Stomach smooth muscle (tissue), 2 donors: ENCODE measurements around the gene SNRPB.

ENCODE experiments used
- H3K27ac ChIP-seq: one replicate; pipeline ENCODE4 v1.7.0; 2013; ENCODE audit warnings: mild to moderate bottlenecking, low read length, inconsistent platforms
- H3K27me3 ChIP-seq, 2 donors: one replicate each; pipeline ENCODE4 v1.7.0; 2013; ENCODE audit warnings: low read length in 2 of 2; ENCODE audit not compliant: insufficient read depth in 2 of 2, control insufficient read depth in 1 of 2
- H3K36me3 ChIP-seq, 2 donors: one replicate each; pipeline ENCODE4 v1.7.0; 2013; ENCODE audit warnings: low read length in 2 of 2; ENCODE audit not compliant: control insufficient read depth in 2 of 2, insufficient read depth in 2 of 2
- H3K4me1 ChIP-seq: one replicate; pipeline ENCODE4 v1.7.0; 2013; ENCODE audit warnings: low read length; ENCODE audit not compliant: control insufficient read depth, insufficient read depth
- H3K4me3 ChIP-seq, 2 donors: one replicate each; pipeline ENCODE4 v1.7.0; 2013; ENCODE audit warnings: low read length in 2 of 2
- H3K9ac ChIP-seq, 2 donors: one replicate each; pipeline ENCODE4 v1.7.0; 2013; ENCODE audit warnings: low read length in 2 of 2, mild to moderate bottlenecking in 1 of 2
- H3K9me3 ChIP-seq, 2 donors: one replicate each; pipeline ENCODE4 v1.7.0; 2013; ENCODE audit warnings: low read length in 2 of 2; ENCODE audit not compliant: control insufficient read depth in 2 of 2
- donor health status: healthy.
- donor health status: Pancreatic carcinoma.

Gene SNRPB

DNA sequence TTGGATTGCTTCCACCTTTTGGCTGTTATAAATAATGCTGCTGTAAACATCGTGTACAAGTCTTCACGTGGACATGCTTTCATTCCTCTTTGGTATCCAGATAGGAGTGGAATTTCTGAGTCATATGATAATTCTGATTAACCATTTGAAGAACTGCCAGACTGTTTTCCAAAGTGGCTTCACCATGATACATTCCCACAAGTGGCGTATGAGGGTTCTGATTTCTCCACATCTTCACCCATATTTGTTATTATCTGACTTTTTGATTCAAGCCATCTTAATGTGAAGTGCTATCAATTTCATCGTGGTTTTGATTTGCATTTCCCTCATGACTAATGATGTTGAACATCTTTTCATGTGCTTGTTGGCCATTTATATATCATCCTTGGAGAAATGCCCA, 2.9 kb upstream of the SNRPB start:
- H3K27me3 ChIP-seq: no peaks in the 10 kb centered on the region
- no peak overlapping the region for H3K4me3 ChIP-seq
- H3K4me1 ChIP-seq: peaks cover 15% of the 10 kb centered on the region
- H3K9ac ChIP-seq: no peak overlapping the region
- no peaks in the 10 kb centered on the region for H3K9me3 ChIP-seq
- H3K27ac ChIP-seq: no peak overlapping the region
- H3K36me3 ChIP-seq: peaks cover 2 to 4% of the 10 kb centered on the region in 2 donors

GRCh38 chr20:2469991-2470422, 582 bp downstream of the SNRPB start:
- H3K4me1 ChIP-seq: peaks cover 18% of the 10 kb centered on the region
- H3K27ac ChIP-seq: peak overlapping the region; percentile 94
- H3K4me3 ChIP-seq: peak overlapping the region; percentile 91 to 93
- H3K27me3 ChIP-seq: no peaks in the 10 kb centered on the region
- H3K36me3 ChIP-seq: peaks cover 21% of the 10 kb centered on the region in 2 donors
- H3K9me3 ChIP-seq: no peaks in the 10 kb centered on the region
- peak overlapping the region; percentile 93 to 95 for H3K9ac ChIP-seq

DNA sequence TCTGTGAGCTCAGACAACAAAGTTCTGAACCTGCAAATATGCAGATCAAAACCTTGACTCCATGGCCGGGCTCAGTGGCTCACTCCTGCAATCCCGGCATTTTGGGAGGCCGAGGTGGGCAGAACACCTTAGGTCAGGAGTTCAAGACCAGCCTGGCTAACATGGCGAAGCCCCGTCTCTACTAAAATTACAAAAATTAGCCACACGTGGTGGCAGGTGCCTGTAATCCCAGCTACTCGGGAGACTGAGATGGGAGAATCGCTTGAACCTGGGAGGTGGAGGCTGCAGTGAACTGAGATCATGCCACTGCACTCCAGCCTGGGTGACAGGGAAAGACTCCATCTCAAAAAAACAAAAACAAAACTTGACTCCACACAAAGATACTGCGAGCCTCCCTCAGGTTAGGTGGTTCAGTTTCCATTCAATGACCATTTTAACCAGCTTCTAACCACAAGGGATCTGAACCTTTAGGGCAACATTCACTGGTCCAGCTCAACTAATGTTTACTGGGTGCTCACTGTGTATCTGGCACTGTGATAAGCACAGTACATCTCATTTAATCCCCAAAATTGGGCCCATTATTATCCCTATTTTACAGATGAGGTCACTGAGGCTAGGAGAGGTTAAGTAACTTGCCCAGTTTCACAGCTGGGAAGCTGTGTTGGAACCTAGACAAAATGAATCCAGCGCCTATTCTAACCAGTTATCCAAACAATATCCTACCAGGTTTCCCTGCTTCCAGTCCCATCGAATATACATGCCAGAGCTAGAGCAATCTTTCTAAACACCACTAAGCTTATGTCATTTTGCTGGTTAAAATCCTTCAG, 1.8 kb downstream of the SNRPB start:
- Histone ChIP-seq H3K4me1 (peaks cover 18% of the 10 kb centered on the region), H3K27me3 (no peaks in the 10 kb centered on the region), H3K4me3 (peak overlapping the region; percentile 91 to 93), H3K9me3 (no peaks in the 10 kb centered on the region), H3K27ac (no peak overlapping the region), H3K36me3 (peaks cover 30 to 32% of the 10 kb centered on the region in 2 donors), H3K9ac (peak overlapping the region; percentile 73 to 93)

DNA sequence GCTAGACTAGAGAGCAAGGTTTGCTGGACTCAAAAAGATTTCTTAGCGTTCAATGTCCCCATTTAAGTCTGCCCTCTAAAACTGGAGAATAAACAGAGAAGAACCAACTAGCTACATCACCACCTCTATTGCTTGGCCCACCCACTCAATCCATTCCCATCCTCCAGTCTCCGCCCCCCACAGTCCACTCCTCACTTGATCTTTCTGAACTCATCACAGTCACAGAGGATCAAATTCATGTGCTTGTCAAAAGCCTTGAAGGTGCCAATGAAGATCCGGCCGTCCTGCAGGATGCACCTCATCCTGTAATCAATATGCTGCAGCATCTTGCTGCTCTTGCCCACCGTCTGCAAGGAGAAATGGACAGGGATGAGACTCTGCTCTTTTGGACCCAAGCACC, 3.2 kb downstream of the SNRPB start:
- H3K9me3 ChIP-seq: no peaks in the 10 kb centered on the region
- peaks cover 43 to 46% of the 10 kb centered on the region in 2 donors for H3K36me3 ChIP-seq
- no peaks in the 10 kb centered on the region for H3K27me3 ChIP-seq
- peak overlapping the region in 1 of 2 donors; percentile 6 for H3K9ac ChIP-seq
- no peak overlapping the region for H3K27ac ChIP-seq
- H3K4me1 ChIP-seq: peaks cover 18% of the 10 kb centered on the region
- H3K4me3 ChIP-seq: no peak overlapping the region

- Histone ChIP-seq H3K4me3 (no peak overlapping the region), H3K27me3 (no peaks in the 10 kb centered on the region), H3K9me3 (no peaks in the 10 kb centered on the region), H3K36me3 (peaks cover 58 to 65% of the 10 kb centered on the region in 2 donors), H3K4me1 (peaks cover 11% of the 10 kb centered on the region), H3K27ac (no peak overlapping the region), H3K9ac (no peak overlapping the region)
Measured at GRCh38 chr20:2465100-2465499, 5.5 kb downstream of the SNRPB start.

GRCh38 chr20:2463616-2464365, 6.8 kb downstream of the SNRPB start:
- Histone ChIP-seq H3K9me3 (no peaks in the 10 kb centered on the region), H3K27ac (no peak overlapping the region), H3K27me3 (no peaks in the 10 kb centered on the region), H3K4me1 (peaks cover 5% of the 10 kb centered on the region), H3K4me3 (no peak overlapping the region), H3K36me3 (peaks cover 63 to 70% of the 10 kb centered on the region in 2 donors), H3K9ac (no peak overlapping the region)

- Histone ChIP-seq H3K36me3 (peaks cover 59 to 70% of the 10 kb centered on the region in 2 donors), H3K9me3 (no peaks in the 10 kb centered on the region), H3K4me1 (peaks cover 2% of the 10 kb centered on the region), H3K9ac (no peak overlapping the region), H3K4me3 (no peak overlapping the region), H3K27me3 (no peaks in the 10 kb centered on the region), H3K27ac (no peak overlapping the region)
Measured at GRCh38 chr20:2462484-2462883, 8.1 kb downstream of the SNRPB start.

DNA sequence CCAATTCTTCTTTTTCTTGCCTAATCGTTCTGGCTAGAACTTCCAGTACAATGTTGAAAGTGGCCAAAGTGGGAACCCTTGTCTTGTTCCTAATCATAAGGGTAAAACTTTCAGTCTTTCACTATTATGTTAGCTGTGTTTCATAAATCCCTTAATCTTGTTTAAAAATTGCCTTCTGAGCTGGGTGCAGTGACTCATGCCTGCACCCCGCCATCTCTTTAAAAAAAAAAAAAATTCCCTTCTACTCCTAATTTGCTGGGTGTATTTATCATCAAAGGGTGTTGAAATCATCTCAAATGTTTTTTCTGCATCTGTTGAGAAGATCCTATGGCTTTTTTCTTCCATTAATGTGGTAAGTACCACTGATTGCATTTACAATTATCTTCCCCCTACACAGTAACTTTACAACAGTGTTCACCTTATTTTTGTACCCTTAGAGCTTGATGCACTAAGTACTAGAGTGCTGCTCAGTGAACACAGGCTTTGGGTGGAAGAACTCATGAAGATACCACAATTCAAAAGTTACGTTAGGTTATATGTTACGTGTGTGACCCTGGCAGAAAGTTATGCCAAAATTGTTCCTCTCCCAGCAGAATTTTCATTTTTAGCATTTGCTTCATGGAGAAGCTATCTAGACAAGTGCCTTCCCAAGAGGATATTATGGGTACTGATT, 9.7 kb downstream of the SNRPB start:
- H3K27ac ChIP-seq: no peak overlapping the region
- no peaks in the 10 kb centered on the region for H3K4me1 ChIP-seq
- no peaks in the 10 kb centered on the region for H3K27me3 ChIP-seq
- H3K4me3 ChIP-seq: no peak overlapping the region
- no peaks in the 10 kb centered on the region for H3K9me3 ChIP-seq
- H3K9ac ChIP-seq: no peak overlapping the region
- H3K36me3 ChIP-seq: peaks cover 50 to 58% of the 10 kb centered on the region in 2 donors

GRCh38 chr20:2459981-2460751, 10.4 kb downstream of the SNRPB start:
- Histone ChIP-seq H3K4me1 (no peaks in the 10 kb centered on the region), H3K4me3 (no peak overlapping the region), H3K9me3 (no peaks in the 10 kb centered on the region), H3K27ac (no peak overlapping the region), H3K27me3 (no peaks in the 10 kb centered on the region), H3K9ac (no peak overlapping the region), H3K36me3 (peaks cover 43 to 51% of the 10 kb centered on the region in 2 donors)

DNA sequence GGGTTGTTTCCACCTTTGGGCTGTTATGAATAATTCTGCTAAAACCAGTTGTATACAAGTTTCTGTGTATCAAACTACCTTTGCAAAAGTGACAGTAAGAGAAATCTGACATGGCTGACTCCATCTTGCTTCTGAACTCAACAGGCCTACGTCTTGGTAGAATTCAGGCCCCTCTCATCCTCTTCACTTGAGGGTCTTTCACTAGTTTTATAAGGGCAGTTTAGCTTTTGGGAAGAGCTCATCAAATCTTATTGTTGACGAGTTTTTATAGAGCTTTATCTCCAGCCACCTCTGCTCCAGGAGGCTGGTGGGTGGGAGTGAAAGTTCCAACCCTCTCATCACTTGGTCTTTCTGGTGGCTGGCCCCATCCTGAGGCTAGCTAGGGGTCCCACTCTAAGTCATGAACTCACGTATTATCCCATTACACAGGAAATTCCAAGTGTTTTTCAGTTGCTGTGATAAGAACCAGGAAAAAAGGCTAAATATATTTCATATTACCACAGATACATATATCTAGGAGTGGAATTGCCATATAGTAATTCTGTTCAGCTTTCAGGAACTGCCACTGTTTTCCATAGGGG, 11.6 kb downstream of the SNRPB start:
- no peaks in the 10 kb centered on the region for H3K9me3 ChIP-seq
- H3K4me1 ChIP-seq: no peaks in the 10 kb centered on the region
- no peaks in the 10 kb centered on the region for H3K27me3 ChIP-seq
- H3K9ac ChIP-seq: no peak overlapping the region
- H3K27ac ChIP-seq: no peak overlapping the region
- H3K36me3 ChIP-seq: peaks cover 35 to 40% of the 10 kb centered on the region in 2 donors
- H3K4me3 ChIP-seq: no peak overlapping the region
